ENCODE results near the gene GOLT1A. TPM values are rescaled to one million over a fixed set of nuclear protein-coding genes. Genes with fewer than 3 reads are reported as not detected.
"Not testable (repeated sequence)": the region's sequence is repeated elsewhere in the genome, so short reads cannot be mapped to it uniquely, and the experiment has no call there.

GOLT1A gene
- total RNA-seq, 2 donors from 2014 or later: not detected

- Histone ChIP-seq H3K27me3 (no peaks in the 10 kb centered on the region), H3K36me3 (peaks cover 51% of the 10 kb centered on the region), H3K9me3 (no peaks in the 10 kb centered on the region), H3K4me3 (no peak overlapping the region), H3K4me1 (no peaks in the 10 kb centered on the region), H3K27ac (no peak overlapping the region)
- TF ChIP-seq CTCF (IDR thresholded peaks at IDR 0.05): no peak
- no peak for DNase-seq (ENCODE audit: low spot score)
Observed at GRCh38 chr1:204242920-204243319, 29.1 kb upstream of the GOLT1A start.

GRCh38 chr1:204241914-204242313 lies 28.1 kb upstream of the GOLT1A start:
- DNase-seq (ENCODE audit: low spot score): no peak

GRCh38 chr1:204241050-204241449 lies 27.3 kb upstream of the GOLT1A start:
- DNase-seq (ENCODE audit: low spot score): no peak
- Histone ChIP-seq H3K27me3 (no peaks in the 10 kb centered on the region), H3K4me3 (no peak overlapping the region), H3K9me3 (no peaks in the 10 kb centered on the region), H3K27ac (no peak overlapping the region), H3K36me3 (peaks cover 43% of the 10 kb centered on the region), H3K4me1 (no peaks in the 10 kb centered on the region)
- no peak for TF ChIP-seq CTCF (IDR thresholded peaks at IDR 0.05)

More at GRCh38 chr1:204241914-204242313, 28.1 kb upstream of the GOLT1A start:
- no peak for TF ChIP-seq CTCF (IDR thresholded peaks at IDR 0.05)
- Histone ChIP-seq H3K4me3 (no peak overlapping the region), H3K4me1 (no peaks in the 10 kb centered on the region), H3K36me3 (peaks cover 45% of the 10 kb centered on the region), H3K27ac (no peak overlapping the region), H3K27me3 (no peaks in the 10 kb centered on the region), H3K9me3 (no peaks in the 10 kb centered on the region)

GRCh38 chr1:204240233-204240632 lies 26.4 kb upstream of the GOLT1A start:
- Histone ChIP-seq H3K9me3 (no peaks in the 10 kb centered on the region), H3K27me3 (no peaks in the 10 kb centered on the region), H3K4me3 (no peak overlapping the region), H3K4me1 (no peaks in the 10 kb centered on the region), H3K27ac (no peak overlapping the region), H3K36me3 (peaks cover 35% of the 10 kb centered on the region)
- no peak for TF ChIP-seq CTCF (IDR thresholded peaks at IDR 0.05)
- no peak for DNase-seq (ENCODE audit: low spot score)

- H3K4me1 ChIP-seq; DNase-seq (ENCODE audit: low spot score); H3K4me3 ChIP-seq; H3K9me3 ChIP-seq; H3K27ac ChIP-seq; H3K27me3 ChIP-seq: not testable (repeated sequence)
- H3K36me3 ChIP-seq: peaks cover 27% of the 10 kb centered on the region
Observed at GRCh38 chr1:204239401-204239800, 25.6 kb upstream of the GOLT1A start.

- H3K4me1 ChIP-seq; H3K27me3 ChIP-seq; DNase-seq (ENCODE audit: low spot score); H3K27ac ChIP-seq; H3K9me3 ChIP-seq; H3K4me3 ChIP-seq: not testable (repeated sequence)
- H3K36me3 ChIP-seq: peaks cover 26% of the 10 kb centered on the region
Observed at GRCh38 chr1:204238520-204238919, 24.7 kb upstream of the GOLT1A start.

- H3K36me3 ChIP-seq: peaks cover 25% of the 10 kb centered on the region
- not testable (repeated sequence) for DNase-seq (ENCODE audit: low spot score); H3K27ac ChIP-seq; H3K9me3 ChIP-seq; H3K4me1 ChIP-seq; H3K27me3 ChIP-seq; H3K4me3 ChIP-seq
Observed at GRCh38 chr1:204237515-204237914, 23.7 kb upstream of the GOLT1A start.
